GM19467 (cell line): Measurements from ENCODE around the gene QPCTL.
"Not testable (repeated sequence)": the region's sequence is repeated elsewhere in the genome, so short reads cannot be mapped to it uniquely, and the experiment has no call there.

Experiments
- ATAC-seq: cut with Tn5 transposase; IDR thresholded peaks from one replicate; pipeline ENCODE4 v1.9.1; 2021; ENCODE audit warnings: mild to moderate bottlenecking, moderate library complexity; ENCODE audit not compliant: unreplicated experiment

QPCTL gene

DNA sequence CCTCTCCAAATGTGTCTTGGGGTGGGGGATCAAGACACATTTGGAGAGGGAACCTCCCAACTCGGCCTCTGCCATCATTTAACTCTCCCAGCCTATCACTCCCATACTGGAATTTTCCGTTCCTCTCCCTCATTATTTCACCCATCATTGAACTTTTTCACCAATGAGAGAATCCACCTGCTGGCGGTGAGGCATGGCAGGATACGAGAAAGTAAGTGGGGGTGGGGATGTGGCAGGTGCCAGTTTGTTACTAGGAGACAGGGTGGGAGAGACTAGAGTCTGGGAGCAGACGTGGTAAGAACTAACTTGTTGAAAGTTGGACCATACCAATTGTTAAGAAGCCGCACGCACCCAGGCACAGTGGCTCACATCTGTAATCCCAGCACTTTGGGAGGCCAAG is 17.5 kb upstream of the QPCTL start:
- no peak for ATAC-seq

DNA sequence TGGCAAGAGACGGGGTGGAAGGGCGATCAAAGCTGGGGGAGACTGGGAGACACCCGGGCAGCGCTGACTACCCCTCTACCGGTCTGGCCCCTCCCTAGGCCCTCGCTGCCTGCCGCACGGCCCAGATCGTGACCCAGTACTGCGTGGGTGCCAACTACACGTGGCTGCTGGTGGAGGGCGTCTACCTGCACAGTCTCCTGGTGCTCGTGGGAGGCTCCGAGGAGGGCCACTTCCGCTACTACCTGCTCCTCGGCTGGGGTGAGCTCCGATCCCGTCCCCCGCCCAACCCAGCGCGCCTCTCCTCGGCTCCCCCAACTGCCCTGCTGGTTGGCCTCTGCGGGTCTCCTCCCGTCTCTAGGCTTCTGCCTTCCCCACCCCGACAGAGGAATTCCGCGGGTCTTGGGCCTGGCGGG is 15.6 kb upstream of the QPCTL start:
- ATAC-seq = no peak

DNA sequence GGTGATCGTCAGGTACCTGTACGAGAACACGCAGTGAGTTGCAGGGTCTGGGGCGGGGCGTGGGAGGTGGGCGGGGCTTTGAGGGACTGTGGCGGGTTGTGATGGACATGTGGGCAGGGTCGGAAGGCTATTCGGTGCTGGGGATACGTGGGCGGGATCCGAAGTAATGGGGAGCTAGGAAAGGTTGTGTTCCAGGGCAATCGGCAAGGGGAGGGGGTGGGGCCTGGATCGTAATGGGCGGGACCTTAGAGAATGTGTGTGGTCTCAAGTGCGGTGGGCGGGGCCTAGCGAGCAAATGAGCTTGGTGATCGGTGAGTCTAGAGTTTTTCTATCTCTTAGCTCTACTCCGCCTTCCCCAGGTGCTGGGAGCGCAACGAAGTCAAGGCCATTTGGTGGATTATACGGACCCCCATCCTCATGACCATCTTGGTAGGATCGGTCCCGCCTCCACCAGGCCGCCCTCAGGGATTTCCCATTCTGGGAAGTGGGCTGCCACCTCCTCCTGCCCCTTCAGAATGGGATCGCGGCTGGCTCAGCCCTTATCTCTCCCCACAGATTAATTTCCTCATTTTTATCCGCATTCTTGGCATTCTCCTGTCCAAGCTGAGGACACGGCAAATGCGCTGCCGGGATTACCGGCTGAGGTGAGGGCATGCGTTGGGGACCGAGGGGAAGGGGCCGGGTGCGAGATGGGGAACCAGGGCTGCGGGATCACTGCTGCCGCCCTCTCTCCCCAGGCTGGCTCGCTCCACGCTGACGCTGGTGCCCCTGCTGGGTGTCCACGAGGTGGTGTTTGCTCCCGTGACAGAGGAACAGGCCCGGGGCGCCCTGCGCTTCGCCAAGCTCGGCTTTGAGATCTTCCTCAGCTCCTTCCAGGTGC is 14.9 kb upstream of the QPCTL start:
- no peak for ATAC-seq

DNA sequence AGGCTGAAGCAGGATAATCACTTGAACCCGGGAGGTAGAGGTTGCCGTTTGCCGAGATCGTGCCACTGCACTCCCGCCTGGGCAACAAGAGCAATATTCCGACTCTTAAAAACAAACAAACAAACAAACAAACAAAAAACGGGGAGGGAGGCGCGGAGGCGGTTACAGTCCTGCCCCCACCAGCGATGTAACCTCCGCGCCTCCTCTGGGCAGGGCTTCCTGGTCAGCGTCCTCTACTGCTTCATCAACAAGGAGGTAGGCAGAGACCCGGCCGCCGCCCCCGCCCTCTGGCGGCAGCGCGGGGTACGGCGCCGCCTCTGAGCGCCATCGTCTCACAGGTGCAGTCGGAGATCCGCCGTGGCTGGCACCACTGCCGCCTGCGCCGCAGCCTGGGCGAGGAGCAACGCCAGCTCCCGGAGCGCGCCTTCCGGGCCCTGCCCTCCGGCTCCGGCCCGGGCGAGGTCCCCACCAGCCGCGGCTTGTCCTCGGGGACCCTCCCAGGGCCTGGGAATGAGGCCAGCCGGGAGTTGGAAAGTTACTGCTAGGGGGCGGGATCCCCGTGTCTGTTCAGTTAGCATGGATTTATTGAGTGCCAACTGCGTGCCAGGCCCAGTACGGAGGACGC is 11.0 kb upstream of the QPCTL start:
- ATAC-seq = peak; percentile 69

DNA sequence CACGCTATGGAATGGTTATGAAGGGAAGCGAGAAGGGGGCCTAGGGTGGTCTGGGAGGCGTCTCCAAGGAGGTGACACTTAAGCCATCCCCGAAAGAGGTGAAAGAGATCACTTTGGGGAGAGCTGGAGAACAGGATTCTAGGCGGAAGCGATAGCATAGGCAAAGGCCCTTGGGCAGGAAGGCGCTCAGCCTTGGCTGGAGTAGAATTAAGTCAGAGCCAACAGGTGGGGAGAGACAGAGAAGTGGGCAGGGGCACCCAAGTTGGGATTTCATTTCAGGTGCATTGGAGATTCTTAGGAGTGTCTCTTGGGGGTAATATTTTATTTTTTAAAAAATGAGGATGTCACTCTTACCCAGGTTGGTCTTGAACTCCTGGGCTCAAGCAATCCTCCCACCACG is 10.3 kb upstream of the QPCTL start:
- no peak for ATAC-seq

DNA sequence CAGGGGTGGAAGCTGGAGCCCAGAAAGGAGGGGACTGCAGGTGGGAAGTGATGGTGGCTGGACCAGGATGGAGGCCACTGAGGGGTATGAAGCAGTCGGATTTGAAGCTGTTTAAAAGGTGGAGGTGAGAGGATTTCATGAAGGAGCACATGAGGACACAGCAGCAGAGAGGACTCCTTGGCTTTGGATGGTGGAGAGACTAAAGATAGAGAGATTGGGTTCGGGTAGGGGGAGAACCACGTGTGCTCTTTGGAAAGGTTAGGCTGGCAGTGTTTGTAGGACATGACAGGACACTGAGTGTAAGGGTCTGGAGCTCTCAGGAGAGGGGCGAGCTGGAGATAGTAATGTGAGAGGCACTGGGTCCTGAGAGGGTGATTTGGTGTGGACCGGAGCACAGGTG is 9.6 kb upstream of the QPCTL start:
- ATAC-seq = no peak

DNA sequence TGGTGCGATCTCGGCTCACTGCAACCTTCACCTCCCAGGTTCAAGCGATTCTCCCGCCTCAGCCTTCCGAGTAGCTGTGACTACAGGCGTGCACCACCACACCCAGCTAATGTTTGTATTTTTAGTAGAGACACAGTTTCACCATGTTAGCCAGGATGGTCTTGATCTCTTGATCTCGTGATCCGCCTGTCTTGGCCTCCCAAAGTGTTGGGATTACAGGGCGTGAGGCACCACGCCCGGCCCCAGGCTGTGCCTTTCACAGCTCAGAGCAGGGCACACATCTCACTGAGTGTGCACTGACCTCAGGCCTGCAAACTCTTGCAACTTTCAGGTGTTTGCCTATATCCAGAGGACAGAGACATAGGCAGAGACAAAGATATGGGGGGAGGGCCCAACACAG is 7.4 kb upstream of the QPCTL start:
- not testable (repeated sequence) for ATAC-seq

DNA sequence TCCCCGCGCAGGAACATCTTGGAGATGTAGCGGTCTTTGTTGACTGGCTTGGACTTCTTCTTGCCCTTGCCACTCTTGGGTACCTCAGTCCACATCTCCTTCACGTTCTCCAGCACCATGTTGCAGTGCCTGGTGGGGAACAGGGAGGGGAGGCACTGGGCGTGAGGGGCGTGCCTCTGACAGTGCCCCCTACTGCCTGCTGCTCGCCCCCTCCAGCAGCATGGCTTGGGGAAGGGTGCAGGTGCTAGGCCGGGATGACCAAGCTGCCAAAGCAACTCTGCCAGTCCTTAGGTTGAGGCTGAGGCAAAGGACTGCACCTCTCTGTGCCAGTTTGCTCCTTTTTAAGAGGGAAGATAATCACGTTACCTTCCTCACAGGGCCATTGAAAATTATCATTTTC is 4.9 kb upstream of the QPCTL start:
- no peak for ATAC-seq

DNA sequence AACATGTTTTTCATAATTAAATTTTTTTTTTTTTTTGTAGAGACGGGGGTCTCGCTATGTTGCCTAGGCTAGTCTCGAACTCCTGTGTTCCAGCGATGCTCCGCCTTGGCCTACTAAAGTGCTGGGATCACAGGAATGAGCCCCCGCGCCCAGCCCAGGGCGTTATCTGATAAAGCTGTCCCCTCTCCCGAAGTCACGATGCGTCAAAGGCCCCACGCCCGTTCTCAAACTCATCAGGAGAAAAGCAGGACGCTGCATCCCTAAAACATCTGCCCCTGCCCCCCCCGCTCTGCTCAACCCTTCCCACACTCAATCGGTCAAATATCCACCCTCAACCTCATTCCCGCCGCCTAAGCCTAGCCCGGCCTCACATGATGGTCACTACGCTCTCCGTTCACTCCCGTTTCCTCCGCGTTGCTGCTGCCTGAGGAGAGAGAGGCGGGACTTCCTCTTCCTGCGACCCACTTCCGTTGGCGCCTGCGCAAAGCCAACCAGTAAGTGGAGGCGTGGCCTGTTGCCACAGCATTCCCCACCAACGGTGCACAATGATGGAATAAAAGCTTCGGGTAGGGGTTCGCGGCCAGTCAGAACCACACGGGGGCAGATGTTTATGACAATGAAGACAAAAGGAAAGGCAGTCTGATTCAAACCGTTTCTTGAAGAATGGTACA is 815 bp upstream of the QPCTL start, which contains the start of gene SNRPD2:
SNRPD2 (minus strand) TSS at position 438 of the 671 bp plus-strand sequence; CDS start at position 373, 65 bp downstream.
- peak; percentile 43 for ATAC-seq

DNA sequence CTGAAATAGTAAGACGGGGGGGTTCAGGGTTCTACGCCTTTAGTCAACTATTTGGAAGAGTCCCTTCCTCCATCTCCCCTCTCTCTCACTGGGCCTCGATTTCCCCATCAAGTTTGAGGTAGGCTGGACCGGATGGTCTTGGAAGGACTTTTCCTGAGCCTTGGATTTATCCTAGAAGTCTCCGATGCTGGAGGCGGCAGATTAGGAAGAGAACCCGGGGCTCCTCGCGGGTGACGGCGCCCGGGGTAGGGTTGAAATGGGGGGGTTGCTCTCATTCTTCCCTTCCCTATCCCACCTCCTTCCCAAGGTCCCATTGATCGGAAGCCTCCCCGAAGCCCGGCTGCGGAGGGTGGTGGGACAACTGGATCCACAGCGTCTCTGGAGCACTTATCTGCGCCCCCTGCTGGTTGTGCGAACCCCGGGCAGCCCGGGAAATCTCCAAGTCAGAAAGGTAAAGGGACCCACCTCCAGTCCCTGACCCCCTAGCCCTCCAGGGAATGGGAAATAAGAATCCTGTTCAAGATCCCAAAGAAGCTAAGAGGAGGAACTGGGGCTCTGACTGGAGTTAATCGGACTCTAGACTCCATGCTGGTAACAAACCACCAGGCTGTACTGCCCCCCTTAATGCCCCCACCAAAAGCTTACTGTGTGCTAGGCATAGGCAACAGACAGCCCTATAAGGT is 781 bp downstream of the QPCTL start:
- ATAC-seq = no peak

DNA sequence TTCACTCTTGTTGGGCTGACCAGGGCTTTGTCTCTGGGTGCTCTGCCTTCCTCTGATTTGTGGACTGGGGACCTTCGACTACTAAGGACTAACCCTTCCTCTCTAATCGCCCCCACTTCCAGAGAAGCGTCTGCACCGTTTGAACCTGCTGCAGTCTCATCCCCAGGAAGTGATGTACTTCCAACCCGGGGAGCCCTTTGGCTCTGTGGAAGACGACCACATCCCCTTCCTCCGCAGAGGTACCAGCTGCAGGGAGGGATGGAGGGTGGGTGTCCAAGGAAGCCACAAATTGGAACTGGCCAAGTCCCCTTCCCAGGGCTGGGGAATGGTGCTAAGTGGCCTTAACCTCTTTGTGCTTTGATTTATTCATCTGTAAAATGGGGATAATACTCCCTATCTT is 9.2 kb downstream of the QPCTL start:
- ATAC-seq = no peak

DNA sequence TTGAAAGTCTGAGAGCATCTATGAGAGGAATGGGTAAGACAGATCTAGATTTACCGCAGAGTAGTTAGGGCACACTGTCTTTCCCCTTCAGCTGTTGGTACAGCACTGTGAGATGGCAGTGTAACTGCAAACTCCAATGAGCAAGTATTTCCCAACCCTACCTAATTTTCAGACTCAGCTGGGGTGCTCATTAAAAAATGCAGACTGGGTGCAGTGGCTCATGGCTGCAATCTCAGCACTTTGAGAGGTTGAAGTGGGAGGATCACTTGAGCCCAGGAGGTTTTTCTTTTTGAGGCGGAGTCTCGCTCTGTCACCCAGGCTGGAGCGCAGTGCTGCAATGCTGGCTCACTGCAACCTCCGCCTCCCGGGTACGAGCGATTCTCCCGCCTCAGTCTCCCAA is 12.6 kb downstream of the QPCTL start:
- ATAC-seq = no peak

DNA sequence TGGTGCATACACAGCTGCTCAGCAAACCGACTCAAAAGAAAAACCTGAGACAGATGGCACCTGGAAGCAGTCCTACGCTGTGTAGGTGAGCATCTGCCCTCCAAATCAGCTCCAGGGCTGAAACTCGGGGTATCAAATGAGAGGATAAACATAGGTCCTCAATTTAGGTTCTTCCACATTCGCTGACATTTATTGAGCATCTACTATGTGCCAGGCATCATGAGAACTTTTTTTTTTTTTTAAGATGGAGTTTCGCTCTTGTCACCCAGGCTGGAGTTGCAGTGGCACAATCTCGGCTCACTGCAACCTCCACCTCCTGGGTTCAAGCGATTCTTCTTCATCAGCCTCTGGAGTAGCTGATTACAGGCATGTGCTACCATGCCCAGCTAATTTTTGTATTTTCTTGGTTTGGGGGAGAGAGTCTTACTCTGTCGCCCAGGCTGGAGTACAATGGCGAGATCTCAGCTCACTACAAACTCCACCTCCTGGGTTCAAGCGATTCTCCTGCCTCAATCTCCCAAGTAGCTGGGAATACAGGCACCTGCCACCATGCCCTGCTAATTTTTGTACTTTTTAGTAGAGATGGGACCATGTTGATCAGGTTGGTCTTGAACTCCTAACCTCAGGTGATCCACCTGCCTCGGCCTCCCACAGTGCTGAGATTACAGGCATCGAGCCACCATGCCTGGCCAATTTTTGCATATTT is 13.4 kb downstream of the QPCTL start:
- no peak for ATAC-seq

DNA sequence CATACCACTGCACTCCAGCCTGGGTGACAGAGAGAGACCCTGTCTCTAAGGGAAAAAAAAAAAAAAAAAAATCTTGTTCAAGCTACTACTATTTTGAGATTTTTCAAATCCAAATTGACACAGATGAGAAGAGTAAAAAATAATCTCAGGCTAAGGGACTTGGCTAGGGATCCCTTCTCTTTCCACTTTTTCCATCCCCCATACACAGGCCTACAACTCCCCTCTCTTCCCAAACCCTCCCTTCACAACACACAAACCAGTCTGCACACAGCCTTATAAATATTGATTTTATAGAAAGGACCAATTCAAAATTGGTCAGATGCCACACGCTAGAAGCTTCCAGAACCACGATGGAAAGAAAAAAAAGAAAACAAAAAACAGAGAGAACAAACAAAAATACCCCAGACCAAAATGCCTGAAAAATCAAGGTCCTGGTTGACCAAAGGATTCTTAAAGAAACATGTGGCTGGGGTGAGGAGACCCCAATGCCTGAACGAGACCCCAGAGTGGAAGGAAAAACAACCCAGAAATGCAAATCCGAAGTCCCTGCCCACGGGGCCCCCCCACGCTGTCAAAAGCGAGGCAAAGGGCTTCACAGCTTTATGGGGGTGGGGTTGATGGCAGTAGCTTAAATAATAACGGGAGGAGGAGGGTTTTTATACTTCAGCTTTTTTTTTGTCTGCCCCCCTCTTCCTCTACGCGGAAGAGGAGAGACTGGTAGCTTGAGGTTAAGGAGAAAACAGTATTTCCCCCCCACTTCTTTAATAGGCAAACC is 18.1 kb downstream of the QPCTL start:
- ATAC-seq = no peak

DNA sequence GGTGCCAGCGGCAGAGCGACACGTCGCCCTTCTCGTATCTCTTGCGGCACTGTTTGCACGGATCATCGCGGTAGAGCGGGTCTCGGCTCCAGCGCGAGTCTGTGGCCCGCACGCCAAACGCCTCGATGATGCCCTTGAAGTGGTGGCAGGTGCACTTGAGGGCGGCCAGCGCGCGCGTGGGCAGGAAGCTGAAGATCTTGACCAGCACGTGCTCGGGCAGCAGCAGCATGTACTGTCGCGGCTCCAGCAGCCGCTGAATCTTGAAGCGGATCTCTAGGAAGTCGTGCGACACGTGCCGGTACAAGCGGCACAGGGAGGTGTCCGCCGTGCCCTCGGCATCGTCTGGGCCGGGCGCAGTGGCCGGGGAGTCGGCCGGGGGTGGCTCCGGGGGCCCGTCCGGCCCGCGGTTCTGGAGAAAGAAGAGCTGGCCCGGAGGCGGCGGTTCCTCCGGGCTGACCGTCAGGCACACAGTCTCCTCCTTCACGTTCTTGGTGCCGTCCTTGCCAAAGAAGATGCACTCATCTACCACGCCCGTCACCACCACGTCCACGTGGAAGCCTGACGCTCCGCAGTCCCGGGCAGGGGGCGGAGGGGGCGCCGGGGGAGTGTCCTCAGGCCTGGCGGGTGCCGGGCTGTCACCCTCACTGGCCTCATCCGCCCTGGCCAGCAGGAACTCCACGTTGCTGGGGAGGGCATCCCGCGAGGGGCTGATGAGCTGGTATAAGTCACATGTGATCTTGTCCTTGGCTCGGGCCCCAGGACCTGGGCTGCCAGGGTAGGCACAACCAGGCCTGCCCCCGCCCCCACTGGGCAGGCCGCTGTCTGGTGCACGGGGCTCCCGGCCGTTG is 19.6 kb downstream of the QPCTL start:
- ATAC-seq = no peak

DNA sequence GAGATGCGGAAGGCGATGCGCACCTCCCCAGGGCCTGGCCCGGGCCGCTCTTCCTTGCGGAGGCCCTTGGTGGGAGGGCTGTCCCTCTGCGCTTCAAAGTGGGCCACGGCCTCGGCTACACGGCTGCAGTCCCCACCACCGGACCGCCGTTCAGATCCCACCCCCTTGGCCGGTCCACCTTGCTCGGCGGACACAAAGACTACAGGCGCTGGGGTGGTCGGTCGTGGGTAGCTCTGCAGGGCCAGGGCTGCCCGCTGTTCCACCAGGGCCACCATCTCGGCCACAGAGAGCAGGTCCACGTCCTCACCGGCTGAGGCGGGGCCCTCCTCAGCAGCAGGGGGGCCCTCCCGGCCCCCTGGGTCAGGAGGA is 20.2 kb downstream of the QPCTL start:
- ATAC-seq = no peak

DNA sequence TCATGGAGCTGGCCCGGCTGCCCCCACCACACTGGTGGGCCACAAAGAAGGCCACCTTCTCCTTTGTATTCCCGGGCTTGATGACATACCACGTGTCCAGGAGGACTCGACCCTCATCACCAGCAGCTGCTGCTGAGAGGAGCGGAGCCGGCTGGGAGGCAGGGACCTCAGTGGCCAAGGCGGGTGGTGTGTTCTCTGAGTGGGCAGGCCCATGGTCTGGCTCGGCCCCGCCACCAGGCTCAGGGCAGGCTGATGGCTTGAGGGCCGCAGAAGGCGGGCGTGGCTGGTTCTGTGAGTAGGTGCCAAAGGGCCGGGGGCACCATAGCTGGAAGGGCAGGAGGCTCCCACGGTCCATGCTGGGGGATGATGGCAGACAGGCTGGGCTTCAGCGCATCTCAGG is 20.7 kb downstream of the QPCTL start:
- ATAC-seq = no peak

DNA sequence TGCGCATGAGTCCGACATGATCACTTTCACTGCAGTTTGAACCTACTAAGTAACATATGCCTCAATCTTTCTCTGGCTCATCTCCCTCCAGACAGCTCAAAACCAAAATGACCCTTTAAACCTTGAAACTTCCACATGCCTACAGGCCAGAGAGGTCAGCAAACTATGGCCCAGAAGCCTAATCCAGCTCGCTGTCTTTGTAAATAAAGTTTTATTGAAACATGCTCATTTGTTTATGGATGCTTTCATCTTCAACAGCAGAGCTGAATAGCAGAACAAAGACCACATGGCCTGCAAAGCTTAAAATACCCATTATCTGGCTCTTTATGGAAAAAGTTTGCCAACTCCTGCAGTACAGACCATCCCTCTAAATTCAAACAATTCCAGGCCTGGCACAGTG is 22.7 kb downstream of the QPCTL start:
- ATAC-seq = no peak
